BE2C (cell line): ENCODE measurements around the gene PHOX2A.

Source experiments
- DNase-seq: peaks from one replicate; pipeline ENCODE4 v3.0.0-alpha.2; 2020
- H3K27me3 ChIP-seq: fragments of 250-450 bp; sonication (Bioruptor Pico); 2 replicates; pipeline ENCODE4 v1.5.1; 2020; ENCODE audit warnings: mild to moderate bottlenecking
- H3K36me3 ChIP-seq: fragments of 250-450 bp; sonication (Bioruptor Pico); 2 replicates; pipeline ENCODE4 v1.5.1; 2020; ENCODE audit warnings: mild to moderate bottlenecking
- H3K4me1 ChIP-seq: fragments of 250-450 bp; sonication (Bioruptor Pico); 2 replicates; pipeline ENCODE4 v1.5.1; 2020
- H3K4me3 ChIP-seq: 2 replicates; pipeline ENCODE4 v1.5.1; 2011; ENCODE audit warnings: low read depth, low read length
- H3K9me3 ChIP-seq: fragments of 250-450 bp; sonication (Bioruptor Pico); 2 replicates; pipeline ENCODE4 v1.5.1; 2020
- CTCF ChIP-seq: IDR thresholded peaks from 2 replicates; pipeline ENCODE4 v1.5.1; 2012; ENCODE audit warnings: mild to moderate bottlenecking, low read depth, low read length

PHOX2A gene

GRCh38 chr11:72253392-72253791 lies 9.4 kb upstream of the PHOX2A start:
- Histone ChIP-seq H3K27me3 (no peaks in the 10 kb centered on the region), H3K9me3 (no peaks in the 10 kb centered on the region), H3K4me1 (no peaks in the 10 kb centered on the region), H3K4me3 (no peak overlapping the region), H3K36me3 (no peaks in the 10 kb centered on the region)
- no peak for TF ChIP-seq CTCF
- no peak for DNase-seq

DNA sequence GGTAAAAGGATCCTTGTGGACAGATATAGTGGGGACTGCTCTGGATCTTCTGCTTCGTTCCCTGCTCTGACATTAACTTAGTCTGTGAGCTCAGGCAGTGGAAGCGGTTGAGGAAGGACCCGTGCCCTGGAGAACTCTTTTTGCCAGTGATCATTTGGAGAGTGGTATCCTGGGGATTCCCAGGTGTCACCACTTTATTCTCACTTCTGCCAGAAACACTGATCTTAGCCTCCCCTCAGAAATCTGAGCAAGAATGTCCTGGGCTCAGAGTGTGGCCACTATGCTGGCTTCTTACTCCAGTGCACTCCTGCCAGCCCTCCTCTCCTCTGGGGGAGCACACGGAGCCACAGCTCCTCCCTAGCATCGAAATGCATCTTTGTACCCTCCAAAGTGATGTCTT lies 7.6 kb upstream of the PHOX2A start:
- Histone ChIP-seq H3K9me3 (no peaks in the 10 kb centered on the region), H3K4me3 (no peak overlapping the region), H3K36me3 (no peaks in the 10 kb centered on the region), H3K4me1 (no peaks in the 10 kb centered on the region), H3K27me3 (no peaks in the 10 kb centered on the region)
- no peak for DNase-seq
- TF ChIP-seq CTCF: no peak

- H3K4me3 ChIP-seq: no peak overlapping the region
- H3K36me3 ChIP-seq: no peaks in the 10 kb centered on the region
- DNase-seq: no peak
- no peaks in the 10 kb centered on the region for H3K9me3 ChIP-seq
- H3K4me1 ChIP-seq: no peaks in the 10 kb centered on the region
- no peak for TF ChIP-seq CTCF
- H3K27me3 ChIP-seq: no peaks in the 10 kb centered on the region
These were observed 6.9 kb upstream of the PHOX2A start for GRCh38 chr11:72250661-72251464.

DNA sequence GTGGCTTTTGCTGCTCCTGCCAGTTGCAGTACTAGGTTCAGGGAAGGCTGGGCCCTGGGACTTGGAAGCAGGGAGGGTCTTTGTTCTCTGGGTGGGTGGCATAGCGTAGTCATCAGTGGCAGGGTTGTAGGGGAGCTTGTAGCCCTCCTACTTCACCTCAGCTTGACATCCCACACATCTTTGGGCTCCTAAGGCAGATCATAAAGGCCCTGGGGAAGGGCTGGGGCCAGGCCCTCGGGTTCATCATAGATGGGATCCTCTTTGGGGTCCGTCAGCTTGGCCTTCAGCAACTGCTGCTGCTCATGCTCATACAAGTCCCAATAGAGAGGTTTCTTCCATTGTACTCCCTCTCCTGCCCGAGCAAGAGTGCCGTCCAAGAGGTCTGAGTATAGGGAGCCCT lies 6.0 kb upstream of the PHOX2A start:
- no peak for TF ChIP-seq CTCF
- Histone ChIP-seq H3K4me1 (peaks cover 4% of the 10 kb centered on the region), H3K4me3 (no peak overlapping the region), H3K27me3 (no peaks in the 10 kb centered on the region), H3K9me3 (no peaks in the 10 kb centered on the region), H3K36me3 (no peaks in the 10 kb centered on the region)
- no peak for DNase-seq

DNA sequence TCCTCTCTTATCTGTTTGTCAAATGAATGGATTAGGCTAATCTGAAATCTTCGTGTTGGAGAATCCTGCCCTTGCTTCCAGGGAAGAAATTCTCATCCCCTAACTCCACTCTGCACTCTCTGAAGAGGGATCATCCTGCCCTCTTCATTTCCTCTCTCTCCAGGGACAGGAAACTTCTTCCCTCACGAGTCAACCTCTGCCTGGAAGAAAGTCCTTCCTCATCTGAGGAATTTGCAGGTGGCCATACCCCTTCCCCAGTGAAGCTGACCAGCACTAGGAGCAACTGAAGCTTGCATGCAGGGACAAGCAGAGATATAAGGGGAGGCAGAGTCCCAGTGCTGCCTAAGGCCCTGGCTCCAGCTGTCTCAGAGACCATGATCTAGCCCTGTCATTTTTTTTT lies 3.6 kb upstream of the PHOX2A start:
- Histone ChIP-seq H3K4me3 (no peak overlapping the region), H3K27me3 (no peaks in the 10 kb centered on the region), H3K36me3 (peaks cover 12% of the 10 kb centered on the region), H3K9me3 (no peaks in the 10 kb centered on the region), H3K4me1 (peaks cover 4% of the 10 kb centered on the region)
- DNase-seq: no peak
- no peak for TF ChIP-seq CTCF

DNA sequence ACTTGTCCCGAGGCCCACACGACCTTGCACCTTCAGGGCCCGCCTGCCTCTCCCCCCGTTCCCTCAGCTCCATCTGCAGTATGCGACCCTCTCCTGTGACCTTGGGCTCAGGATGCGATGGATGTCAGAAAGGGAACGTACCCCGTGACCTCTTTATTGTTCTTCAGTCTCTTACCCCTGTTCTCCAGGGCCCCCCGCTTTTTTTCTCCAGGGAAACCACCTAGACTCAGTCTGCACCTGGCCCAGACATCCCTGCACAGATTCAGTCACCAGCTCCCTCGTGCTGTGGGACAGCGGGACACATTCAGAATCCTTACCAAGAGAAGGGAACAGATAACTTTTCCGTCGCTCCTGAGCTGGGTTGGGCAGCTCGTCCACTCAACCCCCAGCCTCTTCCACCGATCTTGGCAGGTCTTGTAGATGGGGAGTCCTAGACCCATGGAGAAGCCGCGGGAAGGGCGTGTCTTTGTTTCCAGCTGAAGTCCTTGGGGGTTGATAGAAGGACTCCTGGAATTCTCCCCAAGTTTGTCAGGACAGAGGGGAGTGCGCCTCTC lies 1.4 kb upstream of the PHOX2A start:
- H3K4me3 ChIP-seq: peak overlapping the region; percentile 100
- TF ChIP-seq CTCF: no peak
- H3K4me1 ChIP-seq: peaks cover 4% of the 10 kb centered on the region
- no peak for DNase-seq
- no peaks in the 10 kb centered on the region for H3K27me3 ChIP-seq
- H3K36me3 ChIP-seq: peaks cover 32% of the 10 kb centered on the region
- H3K9me3 ChIP-seq: no peaks in the 10 kb centered on the region
